ENCODE data around the gene HCRTR1.

HCRTR1 gene

GRCh38 chr1:31617218-31617915, at the start of gene HCRTR1:
HCRTR1 (plus strand) TSS chr1:31617689; CDS start chr1:31619193, 1,504 bp downstream.
- FAIRE-seq = no peak

- FAIRE-seq = no peak
These were observed 49.4 kb upstream of the HCRTR1 start for GRCh38 chr1:31567956-31568570.

GRCh38 chr1:31568895-31569595, 48.4 kb upstream of the HCRTR1 start:
- FAIRE-seq = no peak

GRCh38 chr1:31569596-31570173, 47.8 kb upstream of the HCRTR1 start:
- FAIRE-seq = no peak

GRCh38 chr1:31570228-31570627, 47.3 kb upstream of the HCRTR1 start:
- no peak for FAIRE-seq

- FAIRE-seq = no peak
These were observed 46.6 kb upstream of the HCRTR1 start for GRCh38 chr1:31570906-31571305.

GRCh38 chr1:31571340-31572295, 45.9 kb upstream of the HCRTR1 start:
- FAIRE-seq = no peak

- FAIRE-seq = no peak
These were observed 45.0 kb upstream of the HCRTR1 start for GRCh38 chr1:31572323-31573104.

GRCh38 chr1:31573261-31573660, 44.2 kb upstream of the HCRTR1 start:
- no peak for FAIRE-seq

- no peak for FAIRE-seq
These were observed 42.6 kb upstream of the HCRTR1 start for GRCh38 chr1:31574749-31575368.

- FAIRE-seq = no peak
These were observed 41.9 kb upstream of the HCRTR1 start for GRCh38 chr1:31575369-31576140.

GRCh38 chr1:31576201-31576669, 41.3 kb upstream of the HCRTR1 start, which contains the start of gene TINAGL1:
TINAGL1 (plus strand) TSS chr1:31576515; CDS start chr1:31577149, 634 bp downstream.
- FAIRE-seq = no peak

GRCh38 chr1:31576743-31577455, 40.6 kb upstream of the HCRTR1 start:
- FAIRE-seq = no peak

- peak; percentile 78 for FAIRE-seq
These were observed 39.8 kb upstream of the HCRTR1 start for GRCh38 chr1:31577515-31578192.

GRCh38 chr1:31579374-31579773, 38.1 kb upstream of the HCRTR1 start:
- FAIRE-seq = no peak

- FAIRE-seq = peak; percentile 60
These were observed 37.0 kb upstream of the HCRTR1 start for GRCh38 chr1:31580513-31580870.

- FAIRE-seq = no peak
These were observed 36.4 kb upstream of the HCRTR1 start for GRCh38 chr1:31580891-31581603.

Data from G401.6 (cell line).